ENCODE measurements around the gene PLPPR1.

DNA sequence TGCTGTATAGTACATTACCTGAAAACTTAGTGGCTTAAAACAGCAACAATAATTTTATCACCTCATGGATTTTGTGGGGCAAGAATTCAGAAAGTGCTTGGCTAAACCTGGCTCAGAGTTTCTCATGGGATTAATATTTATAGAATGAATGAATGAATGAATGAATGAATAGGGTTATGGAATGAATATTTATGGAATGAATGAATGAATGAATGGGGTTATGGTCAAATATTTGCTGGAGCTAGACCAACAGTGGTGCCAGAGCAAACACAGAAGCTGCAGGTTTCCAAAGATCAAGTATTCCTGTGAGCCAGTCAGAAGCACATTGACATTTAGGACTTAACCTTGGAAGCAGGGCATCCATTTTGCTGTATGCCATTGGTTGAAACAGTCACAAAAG lies 35.7 kb downstream of the PLPPR1 start:
- TF ChIP-seq POLR2A (IDR thresholded peaks at IDR 0.05; ENCODE audit: low read depth, low read length) (no peak), POLR2AphosphoS5 (IDR thresholded peaks at IDR 0.05; ENCODE audit: low read depth, low read length) (no peak), TAF1 (IDR thresholded peaks at IDR 0.05; ENCODE audit: borderline replicate concordance, low read depth, low read length) (no peak)
